Glutamatergic neuron (in vitro differentiated cells): ENCODE measurements around the gene GPC6. TPM values are rescaled to one million over a fixed set of nuclear protein-coding genes. Genes with fewer than 3 reads are reported as not detected.

ENCODE experiments used
- DNase-seq: peaks from one replicate; pipeline ENCODE4 v3.0.0; 2022
- H3K27ac Mint-ChIP-seq: one replicate; pipeline ENCODE4 v1.8.0; 2020; ENCODE audit warnings: mild to moderate bottlenecking, mixed read lengths, inconsistent platforms; ENCODE audit not compliant: unreplicated experiment
- H3K27me3 Mint-ChIP-seq: one replicate; pipeline ENCODE4 v1.8.0; 2020; ENCODE audit warnings: mild to moderate bottlenecking, moderate library complexity, mixed read lengths, inconsistent platforms; ENCODE audit not compliant: unreplicated experiment
- H3K36me3 Mint-ChIP-seq: one replicate; pipeline ENCODE4 v1.8.0; 2020; ENCODE audit warnings: mild to moderate bottlenecking, mixed read lengths, inconsistent platforms; ENCODE audit not compliant: unreplicated experiment
- H3K4me1 Mint-ChIP-seq: one replicate; pipeline ENCODE4 v1.8.0; 2020; ENCODE audit warnings: mild to moderate bottlenecking, low read depth, mixed read lengths, inconsistent platforms; ENCODE audit not compliant: unreplicated experiment
- H3K4me3 Mint-ChIP-seq: one replicate; pipeline ENCODE4 v1.8.0; 2020; ENCODE audit warnings: mild to moderate bottlenecking, mixed read lengths, inconsistent platforms; ENCODE audit not compliant: unreplicated experiment
- H3K9me3 Mint-ChIP-seq: one replicate; pipeline ENCODE4 v1.8.0; 2020; ENCODE audit warnings: mild to moderate bottlenecking, moderate library complexity, mixed read lengths, inconsistent platforms; ENCODE audit not compliant: unreplicated experiment
- CTCF ChIP-seq: fragments of 200-600 bp; sonication (generic); IDR thresholded peaks from one replicate; pipeline ENCODE4 v1.5.0; 2021; ENCODE audit not compliant: partially characterized antibody, unreplicated experiment
- total RNA-seq: library from RNA; stranded (reverse); fragmentation: NEBNext Ultra II Directional; extraction: Animal tissue kit (Norgen Biotek cat#: 25700); gene quantifications from one replicate; pipeline ENCODE4 v1.2.1, GENCODE V29; 2021; ENCODE audit not compliant: unreplicated experiment

Gene GPC6
- total RNA-seq, 1 donor from 2014 or later: 11.8 TPM

- Mint-ChIP-seq H3K4me1 (no peaks in the 10 kb centered on the region), H3K27me3 (no peaks in the 10 kb centered on the region), H3K9me3 (no peaks in the 10 kb centered on the region), H3K4me3 (no peak overlapping the region), H3K36me3 (no peaks in the 10 kb centered on the region), H3K27ac (peak overlapping the region; percentile 29)
- DNase-seq: no peak
- TF ChIP-seq CTCF: no peak
These were observed 972.1 kb downstream of the GPC6 start for GRCh38 chr13:94198681-94199080.

- no peak overlapping the region for H3K4me3 Mint-ChIP-seq
- no peaks in the 10 kb centered on the region for H3K36me3 Mint-ChIP-seq
- no peak for DNase-seq
- no peaks in the 10 kb centered on the region for H3K27me3 Mint-ChIP-seq
- no peaks in the 10 kb centered on the region for H3K9me3 Mint-ChIP-seq
- H3K27ac Mint-ChIP-seq: no peak overlapping the region
- no peaks in the 10 kb centered on the region for H3K4me1 Mint-ChIP-seq
- TF ChIP-seq CTCF: no peak
These were observed 972.5 kb downstream of the GPC6 start for GRCh38 chr13:94199135-94199534.

GRCh38 chr13:94201022-94201421 lies 974.4 kb downstream of the GPC6 start:
- H3K36me3 Mint-ChIP-seq: no peaks in the 10 kb centered on the region
- TF ChIP-seq CTCF: no peak
- H3K27me3 Mint-ChIP-seq: no peaks in the 10 kb centered on the region
- no peaks in the 10 kb centered on the region for H3K9me3 Mint-ChIP-seq
- H3K4me1 Mint-ChIP-seq: no peaks in the 10 kb centered on the region
- no peak overlapping the region for H3K4me3 Mint-ChIP-seq
- DNase-seq: no peak
- no peak overlapping the region for H3K27ac Mint-ChIP-seq

- Mint-ChIP-seq H3K27me3 (no peaks in the 10 kb centered on the region), H3K4me3 (no peak overlapping the region), H3K27ac (no peak overlapping the region), H3K4me1 (no peaks in the 10 kb centered on the region), H3K9me3 (no peaks in the 10 kb centered on the region), H3K36me3 (no peaks in the 10 kb centered on the region)
- TF ChIP-seq CTCF: no peak
- no peak for DNase-seq
These were observed 977.6 kb downstream of the GPC6 start for GRCh38 chr13:94204163-94204562.

GRCh38 chr13:94204946-94205345 lies 978.3 kb downstream of the GPC6 start:
- Mint-ChIP-seq H3K27me3 (no peaks in the 10 kb centered on the region), H3K9me3 (no peaks in the 10 kb centered on the region), H3K36me3 (no peaks in the 10 kb centered on the region), H3K27ac (no peak overlapping the region), H3K4me3 (no peak overlapping the region), H3K4me1 (no peaks in the 10 kb centered on the region)
- no peak for TF ChIP-seq CTCF
- DNase-seq: no peak
